Upper lobe of left lung (tissue), 4 donors: ENCODE data around the gene SVIP.

Source experiments
- EP300 ChIP-seq, 4 donors: sonication (generic); formaldehyde crosslinking; IDR thresholded peaks; one replicate each; pipeline ENCODE4 v1.5.1; 2017; ENCODE audit warnings: antibody characterized with exemption in 4 of 4, control low read depth in 2 of 4
- POLR2AphosphoS5 ChIP-seq, 2 donors: sonication (generic); formaldehyde crosslinking; IDR thresholded peaks; one replicate each; pipeline ENCODE4 v1.5.1; 2017; ENCODE audit warnings: antibody characterized with exemption in 2 of 2

- TF ChIP-seq EP300 (IDR thresholded peaks at IDR 0.05) (no peak), POLR2AphosphoS5 (IDR thresholded peaks at IDR 0.05) (no peak)
These were observed 447 bp upstream of the SVIP start for GRCh38 chr11:22830082-22830414.
